DND-41 (cell line): ENCODE data around the gene TCF7.

Experiments used
- ATAC-seq: fragments of 200-7000 bp; cut with Tn5 transposase; 3 replicates; pipeline ENCODE4 v1.9.1; 2021; ENCODE audit warnings: low read depth; ENCODE audit not compliant: insufficient read depth
- DNase-seq: peaks from one replicate; pipeline ENCODE4 v3.0.0-alpha.2; 2020
- H2AFZ ChIP-seq: 2 replicates; pipeline ENCODE4 v1.6.0; 2012; ENCODE audit warnings: low read depth, low read length
- H3K27ac ChIP-seq: 2 replicates; pipeline ENCODE4 v1.5.1; 2012; ENCODE audit warnings: low read length, inconsistent platforms
- H3K27me3 ChIP-seq: fragments of 200-600 bp; sonication (generic); 2 replicates; pipeline ENCODE4 v1.6.0; 2012; ENCODE audit warnings: low read length, mild to moderate bottlenecking, inconsistent platforms; ENCODE audit not compliant: insufficient read depth, poor library complexity
- H3K36me3 ChIP-seq: 2 replicates; pipeline ENCODE4 v1.5.1; 2012; ENCODE audit warnings: low read length, inconsistent platforms; ENCODE audit not compliant: insufficient read depth
- H3K4me1 ChIP-seq: 2 replicates; pipeline ENCODE4 v1.5.1; 2012; ENCODE audit warnings: mild to moderate bottlenecking, low read length; ENCODE audit not compliant: insufficient read depth
- H3K4me2 ChIP-seq: 2 replicates; pipeline ENCODE4 v1.6.0; 2012; ENCODE audit warnings: mild to moderate bottlenecking, moderate library complexity, low read length, inconsistent platforms; ENCODE audit not compliant: insufficient read depth
- H3K4me3 ChIP-seq, 2 experiments: fragments of 200-600 bp in 1 of 2; shearing (Covaris generic) in 1 of 2; 2 replicates each; pipeline ENCODE4 v1.5.1; 2012 to 2016; ENCODE audit warnings: inconsistent platforms in 2 of 2, low read length in 2 of 2, mild to moderate bottlenecking in 2 of 2, low read depth in 1 of 2, moderate library complexity in 1 of 2
- H3K79me2 ChIP-seq: 2 replicates; pipeline ENCODE4 v1.6.0; 2012; ENCODE audit warnings: low read length, inconsistent platforms; ENCODE audit not compliant: insufficient read depth
- H3K9ac ChIP-seq: 2 replicates; pipeline ENCODE4 v1.6.0; 2012; ENCODE audit warnings: low read depth, mild to moderate bottlenecking, inconsistent platforms, low read length, moderate library complexity
- H3K9me3 ChIP-seq: 2 replicates; pipeline ENCODE4 v1.5.1; 2012; ENCODE audit warnings: low read length, moderate library complexity, mild to moderate bottlenecking, inconsistent platforms; ENCODE audit not compliant: insufficient read depth, severe bottlenecking
- H4K20me1 ChIP-seq: 2 replicates; pipeline ENCODE4 v1.6.0; 2012; ENCODE audit warnings: low read length; ENCODE audit not compliant: insufficient read depth
- CTCF ChIP-seq: IDR thresholded peaks from 2 replicates; pipeline ENCODE4 v1.5.1; 2012; ENCODE audit warnings: borderline replicate concordance, low read length, moderate library complexity, mild to moderate bottlenecking; ENCODE audit not compliant: poor library complexity, severe bottlenecking; ENCODE audit errors: extremely low read depth
- EZH2 ChIP-seq: IDR thresholded peaks from 3 replicates; pipeline ENCODE4 v1.6.1; 2012; ENCODE audit warnings: borderline replicate concordance, low read depth, mild to moderate bottlenecking, moderate library complexity, low read length, inconsistent platforms; ENCODE audit not compliant: severe bottlenecking

Gene TCF7

DNA sequence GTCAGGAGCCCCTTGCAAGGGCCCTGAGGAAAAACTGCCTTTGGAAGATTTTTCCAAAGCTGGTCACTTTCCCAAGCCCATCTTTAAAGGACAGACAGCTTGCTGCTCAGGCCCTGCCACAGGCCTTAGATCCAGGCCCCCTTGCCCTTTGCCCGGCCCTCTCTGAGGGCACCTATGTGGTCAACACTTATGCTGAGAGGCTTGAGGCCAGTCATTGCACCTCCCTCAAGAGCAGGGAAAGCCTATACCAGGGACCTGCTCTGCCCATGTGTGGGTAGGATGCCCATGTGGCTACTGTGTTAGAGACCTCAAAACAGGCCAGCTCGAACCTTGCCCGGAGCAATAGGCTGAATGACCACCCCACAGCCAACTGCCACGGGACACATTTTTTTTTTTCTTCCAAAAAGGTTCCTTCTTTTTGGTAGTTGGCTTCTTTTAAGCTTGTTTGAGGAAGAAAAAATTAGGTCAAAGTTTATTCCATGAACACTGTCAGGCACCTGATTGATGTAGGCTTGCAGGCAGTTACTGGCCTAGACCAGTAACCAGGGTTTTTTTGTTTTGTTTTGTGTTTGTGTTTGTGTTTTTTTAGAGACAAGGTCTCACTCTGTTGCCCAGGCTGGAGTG, 3.8 kb downstream of the TCF7 start:
- H3K4me3 ChIP-seq = no peak overlapping the region
- H3K9ac ChIP-seq = no peak overlapping the region
- H3K36me3 ChIP-seq = no peaks in the 10 kb centered on the region
- H3K9me3 ChIP-seq = no peaks in the 10 kb centered on the region
- H3K4me2 ChIP-seq = no peak overlapping the region
- H3K4me1 ChIP-seq = peaks cover 21% of the 10 kb centered on the region
- TF ChIP-seq CTCF (no peak), EZH2 (no peak)
- H3K27ac ChIP-seq = no peak overlapping the region
- ATAC-seq (no peak), DNase-seq (no peak)
- peaks cover 42% of the 10 kb centered on the region for H4K20me1 ChIP-seq
- H3K27me3 ChIP-seq = peaks cover 38% of the 10 kb centered on the region
- H2AFZ ChIP-seq = no peak overlapping the region
- no peaks in the 10 kb centered on the region for H3K79me2 ChIP-seq

GRCh38 chr5:134119720-134120119, 5.2 kb downstream of the TCF7 start:
- no peak for ATAC-seq
- H3K4me3 ChIP-seq = no peak overlapping the region
- no peak overlapping the region for H3K9ac ChIP-seq
- H3K27me3 ChIP-seq = peaks cover 29% of the 10 kb centered on the region
- H3K4me2 ChIP-seq = no peak overlapping the region
- no peak for TF ChIP-seq CTCF
- TF ChIP-seq EZH2 = no peak
- DNase-seq = no peak
- no peaks in the 10 kb centered on the region for H3K79me2 ChIP-seq
- peaks cover 14% of the 10 kb centered on the region for H3K4me1 ChIP-seq
- no peaks in the 10 kb centered on the region for H3K9me3 ChIP-seq
- H3K27ac ChIP-seq = no peak overlapping the region
- peaks cover 44% of the 10 kb centered on the region for H4K20me1 ChIP-seq
- no peaks in the 10 kb centered on the region for H3K36me3 ChIP-seq
- H2AFZ ChIP-seq = no peak overlapping the region

DNA sequence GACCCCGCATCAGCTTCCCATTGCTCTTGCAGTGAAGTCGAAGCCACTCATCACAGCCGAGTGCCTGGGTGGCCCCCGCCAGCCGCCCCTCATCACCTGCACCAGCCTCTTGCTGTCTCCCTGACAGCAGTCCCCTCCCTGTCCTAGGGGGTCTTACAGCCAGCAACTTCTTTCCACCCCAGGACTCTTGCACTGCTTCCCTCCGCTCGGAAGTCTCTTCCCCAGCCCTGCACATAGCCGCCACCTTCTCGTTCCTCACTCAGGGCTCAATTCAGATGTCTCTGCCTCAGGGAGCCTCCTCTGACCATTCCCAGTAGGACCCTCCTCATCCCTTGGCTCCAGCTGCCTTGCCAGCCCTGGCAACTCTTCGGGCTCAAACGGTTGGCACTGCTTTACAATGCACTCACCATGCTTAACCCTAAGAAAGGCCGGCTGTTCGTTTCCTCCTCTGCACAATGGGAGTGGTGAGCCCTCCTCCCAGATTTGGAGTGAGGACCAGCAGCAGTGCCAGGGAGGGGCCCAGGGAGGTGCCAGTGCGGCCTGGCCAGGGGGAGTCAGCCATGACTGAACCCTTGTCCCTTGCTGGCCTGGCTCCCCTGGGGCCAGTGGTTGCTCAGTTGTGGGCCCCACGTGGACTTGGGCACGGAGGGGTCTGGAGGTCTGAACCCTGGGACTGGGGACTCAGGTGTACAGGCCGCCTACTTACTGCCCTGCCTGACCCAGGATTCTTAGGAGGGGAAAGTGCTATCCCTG, 6.1 kb downstream of the TCF7 start:
- H3K9ac ChIP-seq = no peak overlapping the region
- H3K27me3 ChIP-seq = peaks cover 23% of the 10 kb centered on the region
- no peaks in the 10 kb centered on the region for H3K36me3 ChIP-seq
- ATAC-seq (no peak), DNase-seq (no peak)
- no peak overlapping the region for H3K27ac ChIP-seq
- H3K4me1 ChIP-seq = peaks cover 13% of the 10 kb centered on the region
- H3K9me3 ChIP-seq = no peaks in the 10 kb centered on the region
- no peak for TF ChIP-seq CTCF
- no peak for TF ChIP-seq EZH2
- H3K79me2 ChIP-seq = no peaks in the 10 kb centered on the region
- no peak overlapping the region for H3K4me3 ChIP-seq
- peaks cover 44% of the 10 kb centered on the region for H4K20me1 ChIP-seq
- H2AFZ ChIP-seq = no peak overlapping the region
- no peak overlapping the region for H3K4me2 ChIP-seq
